Left colon (tissue), 2 donors: ENCODE measurements around the gene PLCL1. TPM values are rescaled to one million over a fixed set of nuclear protein-coding genes. Genes with fewer than 3 reads are reported as not detected.

Source experiments
- ATAC-seq: fragments of 200-7000 bp; cut with Tn5 transposase; one replicate; pipeline ENCODE4 v1.9.1; 2020; ENCODE audit warnings: mild to moderate bottlenecking, moderate library complexity
- DNase-seq, 2 donors: peaks; one replicate each; pipeline ENCODE4 v3.0.0-alpha.2; 2020
- intact Hi-C, 2 donors: fragments of 100-400 bp; cut with DNase I in 1 of 2; cut with micrococcal nuclease in 1 of 2; formaldehyde crosslinking; loops; one replicate each; pipeline versions ENCODE4 v1.11.2 to v1.14.0; 2022; cut with DNase I, micrococcal nuclease
- total RNA-seq, 2 donors: library from RNA; stranded (reverse); fragmentation: NEBNext Ultra II Directional; extraction: Animal tissue kit (Norgen Biotek cat#: 25700); gene quantifications; one replicate each; pipeline ENCODE4 v1.2.1, GENCODE V29; 2021
- donor health status: DM: no; HTN: no; CAD: no.
- donor health status: DM: yes; HTN: yes; CAD: no.

Gene PLCL1
- total RNA-seq, 2 donors from 2014 or later = 1.1 to 3.0 TPM

DNA sequence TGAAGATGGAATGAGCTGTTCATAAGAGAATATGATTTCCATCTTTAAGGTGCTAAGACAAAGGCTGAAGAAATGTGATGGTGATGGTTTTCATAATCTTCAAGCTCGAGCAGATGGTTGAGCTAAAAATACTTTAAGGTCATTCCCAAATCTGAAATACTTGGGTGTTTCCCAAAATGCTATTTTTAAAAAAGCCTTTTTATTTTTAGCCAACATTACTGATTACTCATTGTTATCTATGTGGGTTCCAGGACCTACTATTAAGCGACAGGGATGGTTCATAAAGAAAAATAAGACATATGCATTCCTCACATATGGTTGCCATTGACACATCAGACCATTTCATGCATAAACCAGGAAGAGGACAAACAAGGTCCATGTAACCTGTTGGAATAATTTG, 298.5 kb downstream of the PLCL1 start:
- ATAC-seq = no peak
- intact Hi-C loops = no loop called here

DNA sequence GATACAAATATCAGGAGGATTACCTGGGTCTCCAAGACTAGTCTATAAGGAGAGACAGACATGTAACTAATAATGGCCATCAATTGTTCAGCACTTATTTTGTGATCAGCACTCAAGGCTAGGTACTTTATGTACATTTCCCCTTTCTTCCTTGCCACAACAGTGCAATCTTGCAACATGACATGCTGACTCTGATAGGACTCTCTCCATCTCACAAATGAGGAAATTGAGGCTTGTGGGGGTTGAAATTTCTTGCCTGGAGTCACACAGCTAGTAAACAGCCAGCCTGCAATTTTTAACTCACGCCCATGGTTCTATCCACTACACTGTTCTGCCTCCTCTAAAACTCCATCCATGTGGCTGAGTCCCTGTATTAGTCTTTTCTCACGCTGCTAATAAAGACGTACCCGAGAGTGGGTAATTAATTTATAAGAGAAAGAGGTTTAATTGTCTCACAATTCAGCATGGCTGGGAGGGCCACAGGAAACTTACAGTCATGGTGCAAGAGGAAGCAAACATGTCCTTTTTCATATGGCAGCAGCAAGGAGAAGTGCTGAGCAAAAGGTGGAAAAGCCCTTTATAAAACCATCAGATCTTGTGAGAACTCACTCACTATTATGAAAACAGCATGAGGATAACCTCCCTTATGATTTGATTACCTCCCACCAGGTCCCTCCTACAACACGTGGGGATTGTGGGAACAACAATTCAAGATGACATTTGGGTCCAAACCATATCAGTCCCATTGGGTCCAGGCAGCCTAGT, 302.4 kb downstream of the PLCL1 start:
- intact Hi-C loops = no loop called here
- DNase-seq (no peak), ATAC-seq (no peak)

More for the DNA sequence above, 298.5 kb downstream of the PLCL1 start:
- DNase-seq = no peak

DNA sequence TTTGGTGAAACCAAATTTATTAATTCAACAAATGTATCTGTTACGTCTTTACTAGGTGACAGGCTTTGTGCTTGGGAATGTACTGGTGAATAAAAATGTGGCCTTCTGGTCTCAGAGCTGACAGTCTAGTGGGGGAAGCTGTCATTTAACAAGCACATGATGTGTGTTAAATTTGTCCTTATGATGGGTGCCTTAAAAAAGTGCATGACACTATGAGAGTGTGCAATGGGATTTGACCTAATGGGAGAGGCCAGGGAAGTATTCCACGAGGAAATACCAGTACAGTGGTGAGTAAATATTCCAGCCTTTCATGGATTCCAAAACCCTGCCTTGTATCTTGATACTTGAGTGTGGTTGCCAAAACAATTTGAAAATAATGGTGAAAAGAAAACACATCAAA, 308.9 kb downstream of the PLCL1 start:
- DNase-seq (no peak), ATAC-seq (no peak)
- intact Hi-C loops = no loop called here

DNA sequence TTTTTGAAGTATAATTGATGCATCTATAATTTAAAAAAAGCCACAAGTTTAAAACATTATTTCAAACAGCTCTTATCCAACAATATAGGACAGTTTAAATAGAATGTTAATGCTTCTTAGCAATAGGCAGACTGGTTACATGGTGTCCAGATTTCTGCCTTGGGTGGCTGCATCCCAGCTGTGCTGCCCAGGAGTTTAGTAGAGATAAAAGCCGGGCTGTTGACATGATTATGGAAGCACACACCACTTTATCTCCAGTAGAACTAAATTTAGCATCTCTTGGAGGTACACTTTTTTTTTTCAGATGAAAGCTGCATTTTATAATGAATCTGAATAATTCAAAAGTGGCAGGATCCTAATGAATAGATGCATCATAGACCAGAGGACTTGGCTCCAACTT, 309.7 kb downstream of the PLCL1 start:
- ATAC-seq (no peak), DNase-seq (no peak)
- intact Hi-C loops = no loop called here

DNA sequence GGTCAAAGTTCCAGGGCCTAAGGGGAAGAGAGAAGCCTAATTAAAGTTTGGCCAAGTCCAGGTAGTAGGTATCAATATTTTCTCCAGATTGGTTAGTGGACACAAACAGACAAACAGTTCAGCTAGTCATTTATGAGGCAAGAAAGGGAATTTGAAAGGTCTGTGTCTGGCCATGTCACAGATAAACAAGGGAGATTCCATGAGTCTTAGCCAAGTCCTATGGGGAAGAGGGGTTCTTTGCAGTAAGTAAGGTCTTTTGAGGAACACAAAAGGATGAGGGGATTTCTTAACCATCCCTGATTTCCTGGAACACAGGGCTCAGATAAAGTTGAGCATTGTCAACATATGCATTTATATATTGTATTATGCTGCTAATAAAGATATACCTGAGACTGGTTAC, 310.8 kb downstream of the PLCL1 start:
- DNase-seq (no peak), ATAC-seq (no peak)
- intact Hi-C loops = no loop called here

DNA sequence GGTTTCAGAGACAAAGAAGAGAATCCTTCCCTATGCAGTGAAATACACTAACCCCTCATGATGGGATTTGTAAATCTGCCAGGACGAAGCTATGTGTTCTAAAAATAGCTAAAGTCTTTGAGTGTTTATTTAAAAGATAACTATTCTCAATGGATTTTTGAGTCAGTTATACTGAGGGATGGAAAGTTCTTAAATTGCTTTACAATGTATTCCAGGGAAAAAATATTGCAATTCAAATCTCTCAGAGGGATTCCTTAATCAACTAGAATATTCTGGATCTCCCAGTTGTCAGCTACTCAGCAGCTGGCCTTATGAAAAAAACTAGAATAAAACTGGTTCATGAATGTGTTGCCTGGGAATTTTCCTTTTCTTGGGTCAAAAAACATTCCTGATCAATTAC, 312.4 kb downstream of the PLCL1 start:
- no peak for ATAC-seq
- DNase-seq = no peak
- intact Hi-C loops = no loop called here

DNA sequence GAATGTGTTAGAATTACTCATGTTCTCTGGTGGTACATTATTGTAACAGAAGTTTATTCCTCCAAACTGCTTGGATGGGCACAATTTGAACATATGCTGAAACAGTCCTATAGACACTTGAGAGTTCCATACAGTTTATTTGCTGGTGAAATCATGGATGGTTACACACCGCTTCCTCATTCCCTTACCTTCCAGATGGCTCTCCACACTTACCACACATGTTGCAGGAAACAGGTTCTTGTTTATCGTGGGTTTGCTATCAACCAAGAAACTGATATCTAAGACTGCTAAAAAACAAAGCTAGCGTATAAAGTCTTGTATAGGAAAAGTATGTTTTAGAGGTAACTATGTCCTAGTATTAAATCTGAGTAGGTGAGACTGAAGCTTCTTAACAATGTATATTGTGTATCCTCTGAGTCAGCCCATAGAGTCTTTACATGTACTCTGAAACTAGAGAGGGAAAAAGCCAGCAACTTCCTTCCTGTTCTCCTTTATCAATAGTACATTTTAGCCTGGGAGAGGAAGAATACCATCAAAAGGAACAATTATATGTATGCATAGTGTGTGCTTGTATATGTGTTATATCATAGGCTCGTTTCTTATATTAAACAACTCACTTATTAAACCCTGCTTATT, 313.1 kb downstream of the PLCL1 start:
- DNase-seq (no peak), ATAC-seq (no peak)
- intact Hi-C loops = no loop called here

DNA sequence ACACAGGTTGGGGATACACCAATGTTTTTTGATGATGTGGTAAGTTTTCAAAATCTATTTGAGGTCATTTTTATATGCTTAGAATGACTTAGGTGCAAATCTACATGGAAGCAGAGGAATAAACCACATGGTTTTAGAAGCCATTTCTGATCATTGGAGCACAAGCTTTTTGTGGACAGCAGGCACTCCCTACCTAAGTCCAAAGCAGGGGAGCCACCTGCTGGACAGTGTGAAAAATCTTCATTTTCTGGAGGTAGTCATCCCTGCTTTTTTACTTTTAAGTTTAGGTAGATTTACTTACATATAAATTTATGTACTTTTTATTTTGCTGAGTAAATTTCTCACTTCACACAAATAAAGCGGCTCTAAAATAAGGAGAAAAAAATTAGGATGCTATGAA, 323.2 kb downstream of the PLCL1 start:
- DNase-seq = peak in 1 of 2 donors; percentile 7
- ATAC-seq = peak; percentile 52
- intact Hi-C loops = loop anchor here in 1 of 2 donors (5.0 kb wide), 1 partner anchor 325 kb away; the partner anchor contains the start of gene PLCL1

DNA sequence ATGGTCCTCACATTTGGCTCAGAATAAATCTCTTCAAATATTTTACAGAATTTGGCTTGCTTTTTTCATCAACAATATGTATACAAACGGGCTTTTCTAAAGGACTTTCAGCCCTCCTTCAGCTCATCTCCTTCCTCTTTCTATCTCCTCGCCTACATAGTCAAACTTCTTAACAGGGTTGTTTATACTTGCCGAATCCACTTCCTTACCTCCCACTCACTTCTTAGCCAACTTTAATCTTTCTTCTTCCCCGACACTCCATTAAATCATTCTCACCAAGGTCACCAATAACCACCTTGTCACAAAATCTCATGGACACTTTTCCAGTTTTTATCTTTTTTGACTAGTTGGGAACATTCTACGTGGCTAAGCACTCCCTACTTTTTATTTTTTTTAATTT, 325.2 kb downstream of the PLCL1 start:
- DNase-seq (no peak), ATAC-seq (no peak)
- intact Hi-C loops = loop anchor here in 1 of 2 donors (5.0 kb wide), 1 partner anchor 327 kb away; the partner anchor contains the start of gene PLCL1

DNA sequence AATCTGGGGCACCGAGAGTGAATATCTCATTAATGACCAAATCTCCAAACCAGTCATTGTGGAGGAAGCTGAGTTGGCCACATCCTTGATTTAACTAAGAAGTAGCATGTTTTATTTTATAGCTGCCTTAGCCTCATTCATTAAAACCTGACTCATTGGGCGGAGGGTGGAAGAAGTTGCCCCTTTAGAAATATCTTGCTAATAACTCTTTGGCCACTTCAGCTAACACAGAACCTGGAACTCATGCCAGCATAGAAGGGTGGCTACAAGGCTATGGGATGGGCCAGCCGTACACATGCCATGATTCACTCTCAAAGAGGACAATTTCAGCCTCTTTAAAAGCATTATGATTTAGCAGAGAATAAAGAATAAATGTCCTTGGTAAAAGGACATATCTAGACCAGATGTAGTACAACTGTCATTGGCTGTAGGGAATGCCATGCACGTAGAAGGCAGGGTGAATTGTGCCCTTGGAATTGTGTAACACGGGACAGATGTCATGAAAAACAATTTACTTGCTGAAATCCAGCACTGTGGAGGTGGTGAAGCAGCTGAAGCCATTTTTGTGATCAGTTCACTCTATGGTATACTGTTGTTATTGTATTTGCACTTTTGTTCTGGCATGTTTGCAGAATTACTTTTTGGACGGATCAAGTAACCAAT, 330.0 kb downstream of the PLCL1 start:
- no peak for DNase-seq
- intact Hi-C loops = no loop called here

DNA sequence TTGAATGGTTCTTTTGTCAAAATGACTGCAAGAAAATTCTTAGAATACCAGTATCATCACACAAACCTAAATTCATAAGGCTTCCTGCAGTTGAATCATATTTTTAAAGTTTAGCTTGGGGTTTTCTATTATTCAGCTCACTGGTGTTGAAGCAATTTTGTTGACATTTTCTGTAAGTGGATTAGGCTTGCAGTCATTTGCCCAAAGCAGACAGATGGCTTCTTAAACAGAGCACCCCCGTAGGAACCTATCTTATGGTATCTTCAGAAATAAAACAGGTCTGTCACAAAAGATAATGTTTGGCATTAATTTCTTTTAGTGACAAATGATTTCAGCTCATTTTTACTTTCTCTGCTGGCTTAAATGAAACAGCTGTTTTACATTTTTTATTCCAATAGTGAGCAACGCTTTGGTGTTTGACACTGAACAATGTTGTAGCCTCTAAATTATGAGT, 331.1 kb downstream of the PLCL1 start:
- intact Hi-C loops = no loop called here
- ATAC-seq (no peak), DNase-seq (no peak)

More for the DNA sequence above, 330.0 kb downstream of the PLCL1 start:
- no peak for ATAC-seq

DNA sequence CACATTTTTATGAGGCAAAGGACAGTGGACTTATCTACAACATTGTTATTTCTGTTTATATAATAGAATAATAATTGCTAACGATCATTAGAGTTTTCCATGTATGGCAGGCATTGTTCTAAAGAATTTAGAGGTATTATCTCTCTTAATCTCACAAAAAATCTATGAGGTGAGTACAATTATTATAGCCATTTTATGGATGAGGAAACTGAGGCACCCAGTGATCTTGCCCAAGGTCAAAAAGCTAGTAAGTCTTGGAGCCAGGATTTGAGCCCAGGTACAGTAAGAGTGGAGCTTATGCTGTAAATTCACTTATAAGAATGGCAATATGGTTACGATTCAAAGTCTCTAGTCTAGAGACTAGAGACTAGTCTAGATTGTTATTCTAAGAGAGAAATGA, 331.7 kb downstream of the PLCL1 start:
- no peak for DNase-seq
- intact Hi-C loops = no loop called here
- ATAC-seq = no peak

DNA sequence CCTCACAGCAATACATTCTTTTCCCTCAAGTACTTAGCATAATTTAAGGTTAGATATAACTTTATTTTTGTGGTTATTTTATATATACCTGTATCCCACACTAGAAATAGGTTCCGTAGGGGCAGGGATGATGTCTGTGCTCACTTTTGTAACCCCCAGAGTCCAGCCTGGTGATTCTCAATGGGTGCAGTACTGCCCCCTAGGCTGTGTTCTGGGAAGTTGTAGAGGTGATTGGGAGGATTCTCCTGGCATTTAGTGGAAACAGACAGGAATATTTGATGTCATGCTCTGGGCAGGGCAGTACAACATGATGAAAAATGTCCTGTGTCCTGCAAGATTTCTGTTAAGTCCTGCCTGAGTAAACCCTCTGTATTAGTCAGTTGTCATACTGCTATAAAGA, 333.3 kb downstream of the PLCL1 start:
- ATAC-seq = no peak
- no peak for DNase-seq
- intact Hi-C loops = no loop called here

DNA sequence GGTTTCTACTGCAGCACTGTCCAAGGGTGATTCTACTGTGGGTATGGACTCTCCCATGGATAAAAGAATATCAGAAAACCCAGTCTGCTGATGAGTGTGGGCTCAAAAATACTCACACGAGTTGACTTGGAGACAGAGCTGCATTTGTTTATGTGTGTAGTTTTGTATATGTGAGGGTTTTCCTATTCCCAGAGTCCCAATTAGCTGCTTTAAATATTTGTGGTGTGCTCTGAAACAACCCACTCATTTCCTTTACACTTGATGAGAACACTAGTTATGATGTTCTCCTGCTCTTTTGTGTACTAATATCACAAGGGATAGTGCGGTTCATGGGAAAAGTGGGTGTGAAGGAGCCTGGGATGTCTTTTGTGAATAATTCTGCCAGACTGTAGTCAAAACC, 337.3 kb downstream of the PLCL1 start:
- DNase-seq (no peak), ATAC-seq (no peak)
- intact Hi-C loops = no loop called here

DNA sequence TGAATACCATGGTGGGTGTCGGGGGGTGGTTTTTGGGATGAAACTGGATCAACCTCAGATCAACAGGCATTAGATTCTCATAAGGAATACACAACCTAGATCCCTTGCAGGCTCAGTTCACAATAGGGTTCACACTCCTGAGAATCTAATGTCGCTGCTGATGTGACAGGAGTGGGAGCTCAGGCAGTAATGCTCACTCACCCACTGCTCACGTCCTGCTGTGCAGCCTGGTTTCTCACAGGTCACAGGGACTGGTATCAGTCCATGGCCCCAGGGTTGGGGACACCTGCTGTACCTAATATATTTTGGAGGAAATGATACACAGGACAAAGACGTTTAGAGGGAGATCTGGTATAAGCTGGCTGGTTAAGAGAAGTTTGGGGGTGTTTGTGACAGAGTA, 338.8 kb downstream of the PLCL1 start:
- intact Hi-C loops = no loop called here
- ATAC-seq = no peak
- no peak for DNase-seq

DNA sequence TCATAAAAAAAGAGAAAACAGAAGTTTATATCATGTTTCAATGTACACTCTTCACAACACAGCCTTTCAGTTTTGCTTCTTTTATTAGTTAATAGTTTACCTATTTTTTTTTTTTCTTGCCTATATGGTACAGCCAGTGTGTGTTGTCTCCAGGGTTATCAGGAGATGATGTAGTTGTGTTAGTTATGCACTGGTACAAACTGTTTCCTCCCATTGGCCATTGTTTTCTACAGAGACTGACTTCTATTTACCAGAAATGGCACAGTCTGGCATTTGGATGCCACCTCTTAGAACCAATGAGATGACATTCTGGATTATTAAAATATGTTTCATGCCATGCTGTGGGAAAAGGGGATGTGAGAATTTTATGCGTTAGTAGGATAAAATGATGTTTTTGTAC, 339.4 kb downstream of the PLCL1 start:
- DNase-seq = no peak
- intact Hi-C loops = no loop called here
- no peak for ATAC-seq

DNA sequence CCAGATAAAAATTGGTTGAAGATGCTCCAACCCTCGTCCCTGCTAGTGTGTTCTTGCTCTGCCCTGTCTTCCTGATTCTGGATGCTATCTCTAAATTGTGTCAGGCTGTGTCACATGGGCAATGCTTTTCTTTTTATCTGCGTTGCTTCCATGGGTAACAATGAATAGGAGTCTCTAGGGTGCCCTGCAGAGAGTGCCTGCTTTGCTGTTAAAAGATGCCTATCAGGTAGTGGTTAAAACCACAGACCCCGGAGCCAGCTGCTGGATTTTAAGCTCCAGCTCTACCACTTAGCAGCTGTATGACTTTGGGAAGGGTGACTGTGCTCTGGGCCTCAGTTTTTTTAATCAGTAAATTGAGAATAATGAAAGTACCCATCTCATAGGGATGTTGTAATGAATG, 340.3 kb downstream of the PLCL1 start:
- ATAC-seq (no peak), DNase-seq (no peak)
- intact Hi-C loops = no loop called here

DNA sequence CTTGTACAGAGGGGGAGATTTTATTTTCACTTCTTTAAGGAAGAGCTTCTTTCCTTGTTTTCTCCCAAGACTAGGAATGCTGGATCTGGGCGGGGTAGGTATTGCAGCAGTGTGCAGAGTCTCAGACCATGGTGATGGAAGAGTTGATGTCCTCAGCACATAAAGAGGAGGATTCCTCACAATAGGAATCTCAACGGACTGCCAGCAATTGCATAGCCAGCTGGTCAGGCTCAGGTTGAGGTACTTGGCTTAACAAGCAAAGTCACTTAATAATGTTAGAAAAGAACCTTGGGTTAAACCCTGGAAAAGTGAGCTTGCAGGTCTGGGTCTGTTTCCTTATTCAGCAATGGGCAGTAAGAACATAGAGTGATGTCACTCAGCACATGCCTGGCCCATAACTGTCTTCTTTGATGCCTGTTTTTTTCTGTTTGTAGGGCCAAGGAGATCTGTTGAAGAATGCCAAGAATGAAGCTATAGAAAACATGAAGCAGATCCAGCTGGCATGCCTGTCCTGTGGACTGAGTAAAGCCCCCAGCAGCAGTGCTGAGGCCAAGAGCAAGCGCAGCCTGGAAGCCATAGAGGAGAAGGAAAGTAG, 342.1 kb downstream of the PLCL1 start:
- intact Hi-C loops = no loop called here
- ATAC-seq = no peak
- no peak for DNase-seq

DNA sequence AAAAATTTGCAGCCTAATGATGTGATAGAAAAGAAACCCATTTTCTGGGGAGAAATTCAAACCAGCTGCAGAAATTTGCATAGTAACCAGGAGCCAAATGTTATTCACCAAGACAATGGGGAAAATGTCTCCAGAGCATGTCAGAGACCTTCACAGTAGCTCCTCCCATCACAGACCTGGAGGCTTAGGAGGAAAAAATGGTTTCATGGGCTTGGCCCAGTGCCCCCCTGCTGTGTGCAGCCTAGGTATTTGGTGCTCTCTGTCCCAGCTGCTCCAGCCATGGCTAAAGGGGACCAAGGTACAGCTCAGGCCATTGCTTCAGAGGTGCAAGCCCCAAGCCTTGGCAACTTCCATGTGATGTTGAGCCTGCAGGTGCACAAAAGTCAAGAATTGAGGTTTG, 352.9 kb downstream of the PLCL1 start:
- intact Hi-C loops = no loop called here
- ATAC-seq (no peak), DNase-seq (no peak)

DNA sequence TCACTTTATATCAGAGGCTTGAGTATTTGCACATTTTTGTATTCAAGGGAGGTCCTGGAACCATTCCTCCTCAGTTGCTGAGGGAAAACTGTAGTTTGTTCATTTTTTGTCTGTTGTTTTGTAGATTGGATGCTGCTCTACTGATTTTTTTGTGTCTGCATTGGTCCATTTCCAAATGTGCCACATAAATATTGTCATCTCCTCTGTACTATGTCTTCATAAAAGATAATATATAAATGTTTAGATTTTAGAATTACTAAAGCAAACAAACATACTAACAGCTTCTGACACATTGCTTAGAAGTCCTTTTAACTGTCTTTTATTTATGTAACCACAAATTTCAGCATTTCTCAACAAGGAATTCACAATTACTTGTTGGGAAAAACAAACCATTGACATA, 356.8 kb downstream of the PLCL1 start:
- ATAC-seq (no peak), DNase-seq (no peak)
- intact Hi-C loops = no loop called here
